ENCODE measurements around the gene IKZF2. TPM values are rescaled to one million over a fixed set of nuclear protein-coding genes. Genes with fewer than 3 reads are reported as not detected.

The IKZF2 gene
- total RNA-seq, 1 donor from 2014 or later = 21.9 TPM

- no peaks in the 10 kb centered on the region for H3K36me3 Mint-ChIP-seq (ENCODE audit: insufficient read depth)
- peaks cover 2% of the 10 kb centered on the region for H3K4me1 Mint-ChIP-seq (ENCODE audit: low read depth)
- TF ChIP-seq CTCF (IDR thresholded peaks at IDR 0.05; ENCODE audit: unreplicated experiment) = no peak
- peaks cover 3% of the 10 kb centered on the region for H3K9me3 Mint-ChIP-seq (ENCODE audit: low read depth)
- no peak overlapping the region for H3K27ac Mint-ChIP-seq
- no peak for DNase-seq (ENCODE audit: low spot score, unreplicated experiment)
- no peaks in the 10 kb centered on the region for H3K27me3 Mint-ChIP-seq
- H3K4me3 Mint-ChIP-seq (ENCODE audit: low read depth) = no peak overlapping the region
Observed at GRCh38 chr2:212957624-212958023, 193.8 kb downstream of the IKZF2 start.

GRCh38 chr2:212956665-212957607 is 194.5 kb downstream of the IKZF2 start:
- Mint-ChIP-seq H3K4me3 (ENCODE audit: low read depth) (no peak overlapping the region), H3K9me3 (ENCODE audit: low read depth) (peaks cover 3% of the 10 kb centered on the region), H3K36me3 (ENCODE audit: insufficient read depth) (no peaks in the 10 kb centered on the region), H3K4me1 (ENCODE audit: low read depth) (peaks cover 2% of the 10 kb centered on the region), H3K27ac (no peak overlapping the region), H3K27me3 (no peaks in the 10 kb centered on the region)
- TF ChIP-seq CTCF (IDR thresholded peaks at IDR 0.05; ENCODE audit: unreplicated experiment) = no peak
- no peak for DNase-seq (ENCODE audit: low spot score, unreplicated experiment)

- Mint-ChIP-seq H3K4me1 (ENCODE audit: low read depth) (no peaks in the 10 kb centered on the region), H3K27ac (peak overlapping the region; percentile 30), H3K27me3 (no peaks in the 10 kb centered on the region), H3K9me3 (ENCODE audit: low read depth) (peaks cover 3% of the 10 kb centered on the region), H3K4me3 (ENCODE audit: low read depth) (no peak overlapping the region), H3K36me3 (ENCODE audit: insufficient read depth) (no peaks in the 10 kb centered on the region)
- DNase-seq (ENCODE audit: low spot score, unreplicated experiment) = no peak
- TF ChIP-seq CTCF (IDR thresholded peaks at IDR 0.05; ENCODE audit: unreplicated experiment) = no peak
Observed at GRCh38 chr2:212953170-212953920, 198.1 kb downstream of the IKZF2 start.

- no peak overlapping the region for H3K4me3 Mint-ChIP-seq (ENCODE audit: low read depth)
- peaks cover 3% of the 10 kb centered on the region for H3K9me3 Mint-ChIP-seq (ENCODE audit: low read depth)
- no peak for TF ChIP-seq CTCF (IDR thresholded peaks at IDR 0.05; ENCODE audit: unreplicated experiment)
- DNase-seq (ENCODE audit: low spot score, unreplicated experiment) = no peak
- H3K36me3 Mint-ChIP-seq (ENCODE audit: insufficient read depth) = no peaks in the 10 kb centered on the region
- H3K27ac Mint-ChIP-seq = no peak overlapping the region
- peaks cover 9% of the 10 kb centered on the region for H3K4me1 Mint-ChIP-seq (ENCODE audit: low read depth)
- H3K27me3 Mint-ChIP-seq = no peaks in the 10 kb centered on the region
Observed at GRCh38 chr2:212949786-212950185, 201.6 kb downstream of the IKZF2 start.

Other genes with a start within 250 kb of the IKZF2 start
- 52.8 and 54.4 TPM in 2 replicates for gene SPAG16, start 132.9 kb upstream of the IKZF2 start, total RNA-seq